Stimulated activated CD4-positive, alpha-beta T cell treated with anti-CD3 and anti-CD28 coated beads, TNF-alpha, amount 100 ng/mL, for 1 hour (primary cell): ENCODE data around the gene SERPINB11.
"Not testable (repeated sequence)": the region's sequence is repeated elsewhere in the genome, so short reads cannot be mapped to it uniquely, and the experiment has no call there.

Experiments used
- DNase-seq, 3 donors: peaks; one replicate each; pipeline ENCODE4 v3.0.0-alpha.2; 2020; ENCODE audit warnings: low read depth in 3 of 3, low spot score in 1 of 3

The SERPINB11 gene, protein sequence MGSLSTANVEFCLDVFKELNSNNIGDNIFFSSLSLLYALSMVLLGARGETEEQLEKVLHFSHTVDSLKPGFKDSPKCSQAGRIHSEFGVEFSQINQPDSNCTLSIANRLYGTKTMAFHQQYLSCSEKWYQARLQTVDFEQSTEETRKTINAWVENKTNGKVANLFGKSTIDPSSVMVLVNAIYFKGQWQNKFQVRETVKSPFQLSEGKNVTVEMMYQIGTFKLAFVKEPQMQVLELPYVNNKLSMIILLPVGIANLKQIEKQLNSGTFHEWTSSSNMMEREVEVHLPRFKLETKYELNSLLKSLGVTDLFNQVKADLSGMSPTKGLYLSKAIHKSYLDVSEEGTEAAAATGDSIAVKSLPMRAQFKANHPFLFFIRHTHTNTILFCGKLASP

DNA sequence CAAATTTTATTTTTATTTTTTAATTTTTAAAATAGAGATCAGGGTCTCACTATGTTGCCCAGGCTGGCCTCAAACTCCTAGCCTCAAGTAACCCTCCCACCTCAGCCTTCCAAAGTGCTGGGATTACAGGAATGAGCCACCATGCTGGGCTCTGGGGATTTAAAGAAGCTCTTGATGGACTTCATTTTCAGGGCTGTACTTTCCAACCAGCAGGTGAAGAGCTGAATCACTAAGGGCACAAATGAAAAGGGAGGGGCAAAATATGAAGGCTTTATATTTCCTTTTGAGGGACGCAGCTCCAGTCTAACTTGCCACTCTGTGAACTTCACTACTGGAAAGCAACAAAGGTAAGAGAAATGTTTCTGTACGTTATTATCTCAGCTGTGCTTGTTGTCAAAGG is at the start of gene SERPINB11:
Gene SERPINB11 (plus strand): TSS at position 301 of the 400 bp plus-strand sequence. CDS start 7,234 bp downstream, outside the sequence.
- DNase-seq: no peak

DNA sequence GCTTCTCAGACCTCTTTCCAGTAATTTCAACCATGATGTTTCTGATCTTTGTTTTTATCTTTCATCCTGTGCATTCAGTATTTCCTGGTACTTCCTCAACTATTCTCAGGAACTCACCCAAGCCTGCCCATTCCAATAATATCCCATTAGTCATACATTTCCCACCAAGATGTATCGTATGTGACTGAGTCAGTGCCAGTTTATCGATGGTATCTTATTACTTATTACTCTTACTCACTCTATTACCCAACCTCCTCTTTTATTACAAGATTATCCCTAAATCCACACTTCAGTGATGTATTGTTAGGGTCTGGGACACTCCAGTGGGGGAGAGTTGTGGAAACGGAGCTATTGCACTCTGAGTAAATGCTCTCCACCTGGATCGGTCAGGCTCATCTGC is 43.8 kb upstream of the SERPINB11 start:
- not testable (repeated sequence) for DNase-seq

DNA sequence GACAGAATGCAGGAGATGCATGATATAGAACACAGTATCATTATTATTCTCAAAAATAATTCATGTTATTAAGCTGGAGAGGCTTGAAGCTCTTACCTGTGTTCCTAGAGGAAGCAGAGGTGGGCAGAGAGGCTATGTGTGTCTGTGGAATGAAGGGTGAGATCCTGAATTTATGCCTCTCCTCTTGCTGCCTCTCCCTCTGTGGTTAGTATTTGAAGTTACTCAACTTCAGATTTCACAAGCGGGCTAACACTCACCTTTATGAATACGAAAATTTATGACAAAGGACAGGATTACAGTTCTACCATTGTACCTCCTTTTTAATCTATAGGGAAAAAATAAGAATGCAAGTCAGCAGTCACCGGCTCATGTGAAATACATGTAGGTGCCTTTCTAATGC is 41.0 kb upstream of the SERPINB11 start, which contains the start of gene SERPINB3:
Gene SERPINB3 (minus strand): TSS at position 144 of the 400 bp plus-strand sequence. CDS start 677 bp downstream, outside the sequence.
- DNase-seq: not testable (repeated sequence)

DNA sequence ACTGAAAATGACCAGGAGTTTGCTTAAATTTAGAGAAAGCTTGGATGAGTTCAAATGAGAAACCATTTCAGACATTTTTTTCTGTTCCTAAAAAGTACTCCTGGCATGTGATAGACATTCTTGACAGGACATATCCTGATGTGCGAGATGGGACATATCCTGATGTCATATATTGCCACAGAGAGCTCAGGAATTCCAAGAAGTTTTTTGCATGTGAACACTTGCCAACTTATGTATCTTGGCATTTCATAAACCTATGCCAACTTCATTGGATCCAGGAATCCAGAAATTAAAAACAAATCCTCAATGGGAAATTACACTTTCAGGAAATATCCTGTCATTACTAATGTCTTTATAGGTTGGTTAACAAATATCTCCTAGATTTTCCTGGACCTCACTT is 38.2 kb upstream of the SERPINB11 start:
- no peak for DNase-seq

DNA sequence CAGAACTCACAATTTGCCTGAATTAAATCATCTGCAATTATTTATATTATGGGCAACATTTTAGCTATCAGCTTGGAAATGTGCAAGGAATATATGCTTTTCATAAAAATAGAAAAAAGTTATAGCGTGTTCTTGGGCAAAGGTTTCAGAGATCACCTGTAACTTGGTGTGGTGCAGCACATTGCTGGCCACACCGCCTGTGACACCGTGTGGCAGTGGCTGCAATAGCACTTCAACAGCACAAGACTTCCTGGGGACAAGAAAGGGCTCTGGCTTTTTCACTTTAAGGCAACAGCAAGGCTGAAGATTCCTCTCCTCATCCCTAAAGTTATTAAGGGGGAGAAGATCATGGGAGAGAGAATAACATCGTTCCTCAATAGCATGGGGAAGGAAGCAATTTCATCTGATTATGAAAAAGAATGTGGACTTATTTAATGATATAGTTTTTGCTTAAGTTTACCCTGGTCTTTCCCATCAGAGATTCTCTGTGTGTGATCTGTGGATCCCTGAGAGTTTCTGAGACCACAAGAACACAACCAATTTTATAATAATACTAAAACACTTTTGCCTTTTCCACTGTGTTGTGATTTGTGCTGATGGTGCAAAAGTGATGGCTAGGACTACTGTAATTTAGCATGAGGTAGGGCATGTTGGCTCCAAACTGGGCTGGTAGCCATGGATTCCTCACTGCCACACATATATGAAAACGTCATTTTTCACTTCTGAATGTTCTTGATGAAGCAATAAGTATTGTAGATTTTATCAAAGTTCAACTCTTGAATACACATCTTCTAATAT is 26.0 kb upstream of the SERPINB11 start:
- no peak for DNase-seq

DNA sequence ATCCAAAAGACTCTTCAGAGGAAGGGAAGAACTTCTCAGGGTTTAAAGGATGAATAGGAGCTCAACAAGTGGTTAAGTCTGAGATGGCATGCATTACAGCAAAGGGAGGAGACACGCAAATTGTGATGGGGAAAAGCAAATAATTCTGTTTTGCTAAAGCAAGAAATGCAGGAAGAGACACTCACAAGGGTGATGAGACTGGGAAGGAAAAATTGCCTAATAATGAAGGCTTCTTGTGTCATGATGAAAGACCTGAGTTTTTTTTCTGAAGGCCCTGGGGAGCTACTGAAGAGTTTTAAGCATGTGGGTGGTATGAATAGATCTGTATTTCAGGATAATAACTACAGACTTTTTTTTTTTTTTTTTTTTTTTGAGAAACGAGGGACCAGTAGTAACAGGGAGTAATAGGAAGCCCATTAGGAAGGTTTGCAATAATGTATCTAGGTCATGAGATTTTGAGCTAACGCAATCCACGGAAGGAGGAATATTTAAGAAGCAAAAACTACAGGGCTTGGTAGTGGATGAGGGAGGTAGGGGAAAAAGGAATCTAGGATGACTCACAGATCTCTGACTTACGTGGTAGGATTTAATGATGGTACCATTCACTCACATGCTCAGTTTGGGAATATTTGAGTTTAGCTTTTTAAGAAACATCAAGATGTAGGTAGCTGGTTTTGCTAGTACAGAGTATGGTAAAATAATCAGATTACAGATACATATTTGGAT is 25.1 kb upstream of the SERPINB11 start:
- no peak for DNase-seq

DNA sequence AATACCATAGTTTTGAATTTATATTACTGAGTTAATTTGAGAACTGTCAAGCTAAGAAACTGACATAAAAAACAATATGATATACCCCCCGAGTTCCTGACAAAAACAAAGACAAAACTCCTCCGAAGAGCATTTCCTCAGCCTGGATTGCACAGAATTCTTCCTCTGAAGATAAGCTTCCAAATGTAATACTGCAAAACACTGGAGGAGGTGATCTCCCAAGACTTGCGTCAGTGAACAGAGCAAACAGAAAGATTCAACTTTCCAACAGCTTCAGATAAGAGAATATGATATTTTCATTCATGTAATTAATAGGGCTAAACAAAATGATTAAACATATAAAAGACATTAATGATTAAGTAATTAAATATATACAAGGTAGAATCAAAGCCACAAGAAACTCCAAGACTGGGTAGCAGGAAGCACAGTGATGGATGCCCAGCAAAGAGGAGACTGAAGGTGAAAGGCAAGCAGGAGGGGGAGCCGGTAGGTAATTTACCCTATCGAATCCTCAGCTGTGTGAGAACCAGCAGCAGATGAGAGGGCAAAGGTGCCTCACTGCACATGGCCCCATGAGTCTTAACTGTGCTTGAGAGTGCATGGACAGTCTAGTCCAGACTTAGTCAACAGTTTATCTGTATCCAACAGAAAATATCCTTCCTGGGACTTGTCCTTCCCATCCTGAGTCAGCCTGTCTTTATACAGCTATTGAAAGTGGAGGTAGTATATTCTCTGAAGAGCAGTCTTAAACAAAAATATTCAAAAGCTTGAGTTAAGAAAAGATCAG is 22.7 kb upstream of the SERPINB11 start:
- no peak for DNase-seq

DNA sequence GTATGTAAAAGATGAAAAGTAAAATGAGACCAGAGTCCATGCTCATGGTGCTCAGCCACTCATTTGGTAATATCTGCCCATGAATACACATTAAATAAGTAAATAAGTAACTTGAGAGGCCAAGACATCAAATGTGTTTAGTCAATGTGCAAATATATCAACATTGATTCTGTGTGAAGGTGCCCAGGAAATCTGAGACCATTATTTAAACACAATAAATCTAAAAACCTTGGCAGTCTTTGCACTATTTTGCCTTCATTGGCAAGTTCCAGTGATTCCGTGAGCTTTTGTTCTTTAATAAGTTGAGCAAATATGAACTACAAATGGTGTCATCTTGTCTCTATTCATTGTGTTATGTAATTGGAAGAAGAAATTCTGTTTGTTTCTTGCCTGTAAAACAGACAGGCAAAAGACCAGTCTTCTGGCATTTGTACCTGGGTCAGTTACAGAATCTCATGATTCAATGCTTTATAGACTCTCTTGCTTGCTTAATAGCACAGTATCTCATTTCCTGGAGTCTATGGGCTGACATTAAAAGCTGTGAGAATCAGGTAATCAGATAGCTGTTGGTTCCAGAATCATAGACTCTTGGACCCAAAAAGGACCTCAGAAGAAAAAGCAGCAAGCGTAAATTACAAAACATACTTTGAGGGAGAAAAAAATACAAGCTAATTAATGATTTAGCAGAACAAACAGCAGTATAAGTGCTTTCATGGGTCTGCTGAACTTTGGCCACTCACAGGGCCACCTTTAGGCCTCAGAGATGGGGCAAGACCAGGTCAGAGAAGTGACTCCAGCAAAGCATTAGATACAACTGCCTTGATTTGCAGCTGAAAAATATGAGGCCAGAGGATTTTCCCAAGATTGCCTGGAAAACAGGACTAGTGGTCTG is 21.1 kb upstream of the SERPINB11 start:
- no peak for DNase-seq

DNA sequence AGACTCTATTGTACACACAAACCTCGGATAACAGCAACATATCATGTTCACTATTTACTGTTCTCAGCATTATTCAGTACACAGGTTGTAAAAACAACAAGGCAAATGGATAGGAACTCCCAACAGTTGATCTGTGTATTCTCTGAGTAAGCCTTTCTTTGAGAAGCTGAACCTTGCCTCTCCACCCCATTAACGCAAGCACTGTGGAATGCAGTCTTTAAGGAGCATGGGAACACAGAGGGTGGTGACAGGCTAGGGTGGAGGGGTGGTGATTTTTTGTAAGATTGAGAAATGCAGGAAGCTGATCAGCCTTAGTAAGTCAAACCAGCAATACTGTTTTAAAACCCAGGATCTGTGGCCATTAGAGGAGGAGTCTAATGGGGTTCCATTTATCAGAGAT is 19.6 kb upstream of the SERPINB11 start:
- no peak for DNase-seq

DNA sequence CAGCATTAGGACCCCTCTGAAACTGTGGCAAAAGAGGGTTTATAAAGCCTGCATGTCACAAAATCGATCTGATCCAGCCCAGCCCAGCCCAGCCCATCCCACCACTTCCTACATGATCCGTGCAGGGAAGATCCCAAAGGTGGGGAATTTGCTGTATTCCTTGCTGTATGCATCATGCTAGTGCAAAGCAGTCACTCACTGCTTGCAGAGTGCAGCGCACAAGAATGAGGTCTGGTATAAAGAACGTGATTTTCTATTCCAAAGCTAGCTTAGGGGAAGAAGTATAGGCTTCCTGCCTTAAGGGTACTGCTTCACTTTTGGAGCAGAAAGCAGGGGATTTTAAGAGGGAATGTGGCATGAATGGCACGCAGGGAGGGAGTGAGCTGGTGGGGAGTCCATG is 18.9 kb upstream of the SERPINB11 start:
- no peak for DNase-seq

DNA sequence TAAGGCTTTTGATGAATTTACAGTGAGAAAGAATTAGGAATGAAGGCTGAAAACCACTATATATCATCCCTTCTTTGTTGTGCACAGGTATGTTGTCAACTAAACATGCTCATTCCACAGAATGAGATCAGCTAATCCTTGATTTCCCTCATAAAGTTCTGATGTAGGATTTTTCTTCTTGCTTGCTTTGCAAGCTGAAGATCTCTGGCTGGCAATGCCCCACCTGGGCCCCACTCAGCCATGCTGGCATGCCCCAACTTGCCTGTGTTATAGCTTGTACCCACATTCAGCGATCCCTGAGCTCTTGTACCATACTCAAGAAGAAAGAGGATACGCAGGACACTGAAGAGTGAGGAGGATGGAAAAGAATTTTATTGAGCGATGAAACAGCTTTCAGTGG is 18.0 kb upstream of the SERPINB11 start:
- DNase-seq: no peak

DNA sequence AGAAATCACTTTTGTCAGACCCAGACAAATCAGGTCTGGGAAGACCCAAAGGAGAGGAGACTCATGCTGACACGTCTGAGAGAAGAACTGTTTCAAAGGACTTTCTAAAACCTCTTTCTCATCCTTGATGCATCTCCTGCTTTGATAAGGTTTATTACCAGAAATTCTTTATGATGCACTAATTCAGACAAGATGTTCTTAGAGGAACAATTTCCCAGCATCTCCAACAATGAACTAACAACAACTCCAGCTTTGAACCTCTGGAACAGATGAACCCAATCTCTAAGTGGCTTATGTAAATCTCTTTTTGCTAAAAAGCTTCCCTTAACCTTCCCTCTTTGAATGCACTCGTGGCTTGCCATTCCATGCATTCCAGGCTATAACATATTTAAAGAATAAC is 15.9 kb upstream of the SERPINB11 start:
- no peak for DNase-seq

DNA sequence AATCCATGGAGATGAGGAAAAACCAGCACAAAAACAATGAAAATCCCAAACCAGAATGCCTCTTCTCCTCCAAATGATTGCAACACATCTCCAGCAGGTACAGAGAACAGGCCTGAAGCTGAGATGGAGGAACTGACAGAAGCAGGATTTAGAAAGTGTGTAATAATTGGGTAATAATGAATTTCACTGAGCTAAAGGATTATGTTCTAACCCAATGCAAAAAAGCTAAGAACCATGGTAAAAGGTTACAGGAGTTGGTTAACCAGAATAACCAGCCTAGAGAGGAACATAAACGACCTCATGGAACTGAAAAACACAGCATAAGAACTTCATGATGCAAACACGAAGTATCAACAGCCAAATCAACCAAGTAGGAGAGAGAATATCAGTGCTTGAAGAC is 13.7 kb upstream of the SERPINB11 start:
- no peak for DNase-seq

DNA sequence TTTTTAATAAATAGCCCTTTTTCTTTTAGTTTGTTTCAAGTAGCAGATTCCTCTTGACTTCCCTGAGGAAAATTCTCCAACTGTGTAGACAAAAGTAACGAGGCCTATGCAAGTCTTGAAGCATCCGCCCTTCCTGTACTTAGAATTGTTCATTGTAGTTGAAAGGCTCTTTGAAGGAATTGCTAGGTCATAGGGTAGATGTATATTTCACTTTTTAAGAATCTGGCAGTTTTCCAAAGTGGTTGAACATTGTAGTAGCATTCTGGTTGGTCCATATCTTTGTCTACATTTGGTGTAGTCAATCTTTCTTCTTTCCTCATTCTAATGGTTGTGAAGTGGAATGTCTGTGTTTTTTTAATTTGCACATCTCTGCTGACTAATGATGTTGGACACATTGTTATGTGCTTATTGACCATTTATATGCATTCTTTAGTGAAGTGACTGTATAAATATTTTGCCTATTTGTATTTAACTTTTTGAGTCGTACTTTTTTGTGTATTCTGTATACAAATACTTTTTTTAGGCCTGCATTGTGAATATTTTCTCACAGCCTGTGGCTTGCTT is 5.6 kb upstream of the SERPINB11 start:
- no peak for DNase-seq

DNA sequence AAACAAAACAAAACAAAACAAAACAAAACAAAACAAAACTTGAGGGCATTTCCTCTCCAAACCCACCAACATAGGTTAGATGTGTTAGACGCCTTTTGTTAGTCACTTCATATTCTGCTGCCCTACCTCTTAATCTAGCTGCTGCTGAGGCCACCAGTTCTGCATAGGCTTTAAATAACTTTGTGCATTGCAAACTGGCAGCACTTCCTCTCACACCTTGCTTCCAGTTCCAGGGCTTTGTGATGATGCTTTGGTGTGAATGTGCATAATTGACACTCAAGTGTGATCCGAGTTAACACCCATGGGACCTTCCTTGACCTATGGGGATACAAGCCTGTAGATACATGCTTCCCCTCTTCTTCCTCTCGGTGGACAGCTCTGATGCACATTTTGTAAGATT is 2.3 kb upstream of the SERPINB11 start:
- DNase-seq: no peak

DNA sequence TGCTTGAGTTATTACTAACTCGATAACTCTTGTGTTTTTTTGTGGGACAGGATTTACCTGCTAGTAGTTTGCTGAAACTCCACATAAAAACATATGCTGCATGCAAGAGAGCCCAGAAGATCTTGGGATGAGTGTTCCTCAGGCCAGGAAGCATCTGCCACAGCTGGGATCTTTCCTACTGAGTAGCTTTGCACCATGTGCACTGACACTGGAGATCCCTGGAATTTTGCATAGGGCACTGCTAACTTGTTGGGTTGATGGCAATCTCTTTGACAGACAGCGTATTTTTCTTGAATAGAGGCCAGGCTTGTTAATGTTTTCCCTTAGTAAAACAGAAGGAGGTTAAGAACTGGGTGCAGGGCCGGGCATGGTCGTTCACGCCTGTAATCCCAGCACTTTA is 808 bp upstream of the SERPINB11 start:
- no peak for DNase-seq

DNA sequence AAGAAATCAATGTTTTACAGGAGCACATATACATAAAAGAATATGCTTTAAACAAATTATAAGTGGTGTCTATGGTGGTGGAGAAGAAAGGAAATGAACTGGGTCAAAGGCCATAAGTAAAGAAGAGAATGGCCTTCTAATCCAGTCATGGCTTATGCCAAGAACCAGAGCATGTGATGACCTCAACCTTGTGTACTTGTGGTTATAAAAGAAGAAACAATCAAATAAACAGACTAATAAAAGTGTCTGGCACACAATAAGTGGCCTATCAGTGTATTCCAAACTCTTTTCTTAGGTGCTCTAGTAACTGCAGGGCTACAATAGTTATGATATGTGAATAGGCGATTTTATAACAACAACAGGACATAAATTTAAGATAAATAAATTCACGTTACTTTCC is 2.6 kb downstream of the SERPINB11 start:
- DNase-seq: no peak

DNA sequence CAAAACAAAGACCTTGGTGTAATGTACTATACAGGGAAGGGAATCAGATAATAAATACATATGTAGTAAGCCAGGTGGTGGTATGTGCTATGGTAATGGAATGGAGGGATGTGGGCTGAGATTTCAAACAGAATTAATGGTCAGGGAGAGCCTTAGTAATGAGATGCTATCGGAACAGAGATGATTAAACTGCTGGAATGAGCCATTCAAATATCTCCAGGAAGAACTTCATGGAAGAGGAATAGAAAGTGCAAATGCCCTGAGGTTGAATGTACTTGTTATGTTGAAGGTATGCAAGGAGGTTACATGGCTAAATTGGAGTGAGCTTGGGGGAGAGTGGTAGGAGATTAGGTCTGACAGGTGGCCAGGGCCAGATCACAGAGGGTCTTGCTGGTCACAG is 5.1 kb downstream of the SERPINB11 start:
- DNase-seq: no peak

DNA sequence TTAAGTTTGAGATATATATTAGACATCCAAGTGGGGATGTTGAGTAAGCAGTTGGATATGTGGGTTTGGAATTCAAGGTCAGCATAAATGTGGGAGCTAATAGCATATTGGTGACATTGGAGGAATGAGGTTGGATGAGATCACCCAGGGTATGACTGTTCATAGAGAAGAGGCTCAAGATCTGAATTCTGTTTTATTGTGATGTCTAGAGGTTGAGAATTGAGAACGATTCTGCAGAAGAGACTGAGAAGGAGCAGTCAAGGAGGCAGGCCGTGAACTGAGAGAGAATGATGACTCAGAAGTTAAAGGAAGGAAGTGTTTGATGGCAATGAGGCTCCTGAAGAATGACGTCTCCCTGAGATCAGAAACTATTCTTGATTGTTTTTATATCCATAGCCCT is 5.9 kb downstream of the SERPINB11 start:
- no peak for DNase-seq
